Prostate gland (tissue), 2 donors: ENCODE measurements around the gene PSMA6.

Experiments used
- POLR2AphosphoS5 ChIP-seq: sonication (generic); formaldehyde crosslinking; IDR thresholded peaks from one replicate; pipeline ENCODE4 v1.6.1; 2017; ENCODE audit warnings: antibody characterized with exemption
- TF ChIP-seq, protein P1 (sequence below), 4 experiments: fragments of 200-600 bp in 2 of 4; fragments of 450-650 bp in 2 of 4; sonication (generic) in 2 of 4; IDR thresholded peaks; 1 replicate in 3 of 4; 2 replicates in 1 of 4; pipeline ENCODE4 v1.5.1; 2016 to 2019; ENCODE audit warnings: antibody characterized with exemption in 4 of 4, mild to moderate bottlenecking in 2 of 4, moderate library complexity in 2 of 4

DNA sequence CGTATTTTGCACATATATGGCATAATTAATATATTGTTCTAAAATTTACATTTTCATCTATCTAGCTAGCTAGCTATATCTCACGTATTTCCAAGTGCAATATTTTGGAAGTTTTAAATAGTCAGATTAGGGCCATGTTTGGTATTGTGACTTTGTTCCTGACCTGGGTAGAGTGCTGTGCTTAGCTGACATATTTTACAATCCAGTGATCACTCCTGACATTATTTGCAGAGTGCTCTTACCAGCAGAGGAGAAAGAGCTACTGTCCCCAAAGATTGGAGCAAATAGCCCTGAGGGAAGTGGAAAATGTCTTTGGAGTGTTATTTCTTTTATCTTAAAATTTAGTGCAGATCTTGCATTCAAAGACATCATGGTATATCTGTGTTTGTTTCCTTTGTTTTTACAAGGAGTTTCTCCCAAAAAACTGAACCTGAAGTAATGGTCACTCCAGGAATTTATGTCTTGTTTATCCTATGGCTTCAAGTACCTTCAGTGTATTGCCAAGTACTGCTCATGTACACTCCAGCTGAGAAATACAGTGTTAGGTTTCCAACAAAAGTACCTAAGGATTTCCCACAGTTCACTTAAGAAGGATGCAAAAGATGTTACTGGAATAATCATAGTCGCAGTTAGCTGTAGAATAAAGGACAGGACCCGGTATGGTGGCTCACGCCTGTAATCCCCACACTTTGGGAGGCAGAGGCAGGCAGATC is 49.4 kb upstream of the PSMA6 start:
- TF ChIP-seq POLR2AphosphoS5: no peak
- TF ChIP-seq, protein P1, sequence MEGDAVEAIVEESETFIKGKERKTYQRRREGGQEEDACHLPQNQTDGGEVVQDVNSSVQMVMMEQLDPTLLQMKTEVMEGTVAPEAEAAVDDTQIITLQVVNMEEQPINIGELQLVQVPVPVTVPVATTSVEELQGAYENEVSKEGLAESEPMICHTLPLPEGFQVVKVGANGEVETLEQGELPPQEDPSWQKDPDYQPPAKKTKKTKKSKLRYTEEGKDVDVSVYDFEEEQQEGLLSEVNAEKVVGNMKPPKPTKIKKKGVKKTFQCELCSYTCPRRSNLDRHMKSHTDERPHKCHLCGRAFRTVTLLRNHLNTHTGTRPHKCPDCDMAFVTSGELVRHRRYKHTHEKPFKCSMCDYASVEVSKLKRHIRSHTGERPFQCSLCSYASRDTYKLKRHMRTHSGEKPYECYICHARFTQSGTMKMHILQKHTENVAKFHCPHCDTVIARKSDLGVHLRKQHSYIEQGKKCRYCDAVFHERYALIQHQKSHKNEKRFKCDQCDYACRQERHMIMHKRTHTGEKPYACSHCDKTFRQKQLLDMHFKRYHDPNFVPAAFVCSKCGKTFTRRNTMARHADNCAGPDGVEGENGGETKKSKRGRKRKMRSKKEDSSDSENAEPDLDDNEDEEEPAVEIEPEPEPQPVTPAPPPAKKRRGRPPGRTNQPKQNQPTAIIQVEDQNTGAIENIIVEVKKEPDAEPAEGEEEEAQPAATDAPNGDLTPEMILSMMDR (IDR thresholded peaks at IDR 0.05): no peak
